H9 (cell line): Measurements from ENCODE around the gene WDR74. TPM values are rescaled to one million over a fixed set of nuclear protein-coding genes. Genes with fewer than 3 reads are reported as not detected.
A peak's percentile ranks its signal among the peaks of the same experiment; 100 is the strongest.

Source experiments
- DNase-seq: peaks from one replicate; pipeline ENCODE4 v3.0.0-alpha.2; 2017
- H2AFZ ChIP-seq: one replicate; pipeline ENCODE4 v1.6.1; 2013; ENCODE audit warnings: mild to moderate bottlenecking, low read length, control low read depth, moderate library complexity
- H2AK5ac ChIP-seq: 2 replicates; pipeline ENCODE4 v1.6.1; 2013; ENCODE audit warnings: low read length, control low read depth, mixed read lengths; ENCODE audit not compliant: insufficient read length
- H2BK120ac ChIP-seq: one replicate; pipeline ENCODE4 v1.6.1; 2013; ENCODE audit warnings: low read depth, mild to moderate bottlenecking, low read length, control low read depth, inconsistent platforms; ENCODE audit not compliant: poor library complexity, severe bottlenecking
- H2BK12ac ChIP-seq: 2 replicates; pipeline ENCODE4 v1.6.1; 2013; ENCODE audit warnings: low read length, control low read depth, mixed read lengths, low read depth; ENCODE audit not compliant: insufficient read length
- H2BK15ac ChIP-seq: 2 replicates; pipeline ENCODE4 v1.6.1; 2013; ENCODE audit warnings: low read depth, low read length, control low read depth
- H2BK20ac ChIP-seq: one replicate; pipeline ENCODE4 v1.6.1; 2013; ENCODE audit warnings: low read depth, mild to moderate bottlenecking, low read length, control low read depth, inconsistent platforms; ENCODE audit not compliant: poor library complexity, severe bottlenecking
- H2BK5ac ChIP-seq: 2 replicates; pipeline ENCODE4 v1.6.1; 2013; ENCODE audit warnings: low read length, control low read depth, mixed read lengths; ENCODE audit not compliant: insufficient read length
- H3K14ac ChIP-seq: 2 replicates; pipeline ENCODE4 v1.6.1; 2013; ENCODE audit warnings: low read length, control low read depth; ENCODE audit not compliant: insufficient read depth
- H3K18ac ChIP-seq: 2 replicates; pipeline ENCODE4 v1.6.1; 2013; ENCODE audit warnings: low read depth, mild to moderate bottlenecking, mixed read lengths, low read length, control low read depth; ENCODE audit not compliant: insufficient read length
- H3K23ac ChIP-seq: 2 replicates; pipeline ENCODE4 v1.6.1; 2013; ENCODE audit warnings: low read length, control low read depth, mixed read lengths, low read depth; ENCODE audit not compliant: insufficient read length
- H3K23me2 ChIP-seq: 2 replicates; pipeline ENCODE4 v1.6.1; 2013; ENCODE audit warnings: low read depth, mild to moderate bottlenecking, mixed read lengths, low read length, control low read depth; ENCODE audit not compliant: insufficient read length, poor library complexity, severe bottlenecking
- H3K27ac ChIP-seq: 2 replicates; pipeline ENCODE4 v1.5.1; 2013; ENCODE audit warnings: low read length, control low read depth, mixed read lengths, low read depth; ENCODE audit not compliant: insufficient read length
- H3K27me3 ChIP-seq: 2 replicates; pipeline ENCODE4 v1.6.1; 2013; ENCODE audit warnings: low read length, control low read depth, inconsistent platforms; ENCODE audit not compliant: insufficient read depth
- H3K4ac ChIP-seq: 2 replicates; pipeline ENCODE4 v1.6.1; 2013; ENCODE audit warnings: low read depth, mild to moderate bottlenecking, control low read depth, inconsistent platforms, low read length, moderate library complexity
- H3K4me1 ChIP-seq: 2 replicates; pipeline ENCODE4 v1.6.1; 2013; ENCODE audit warnings: low read length, control low read depth, inconsistent platforms; ENCODE audit not compliant: insufficient read depth
- H3K4me2 ChIP-seq: 2 replicates; pipeline ENCODE4 v1.6.1; 2013; ENCODE audit warnings: low read length, control low read depth, mixed read lengths; ENCODE audit not compliant: insufficient read length, insufficient read depth
- H3K56ac ChIP-seq: 2 replicates; pipeline ENCODE4 v1.6.1; 2013; ENCODE audit warnings: low read depth, mild to moderate bottlenecking, mixed read lengths, low read length, control low read depth; ENCODE audit not compliant: insufficient read length
- H3K79me1 ChIP-seq: 2 replicates; pipeline ENCODE4 v1.6.1; 2013; ENCODE audit warnings: low read depth, mild to moderate bottlenecking, moderate library complexity, low read length, control low read depth, inconsistent platforms; ENCODE audit not compliant: insufficient read depth, poor library complexity, severe bottlenecking
- H3K79me2 ChIP-seq: 2 replicates; pipeline ENCODE4 v1.6.1; 2013; ENCODE audit warnings: low read length, control low read depth, inconsistent platforms; ENCODE audit not compliant: insufficient read depth
- H3K9ac ChIP-seq: 2 replicates; pipeline ENCODE4 v1.6.1; 2013; ENCODE audit warnings: low read length, control low read depth, mixed read lengths; ENCODE audit not compliant: insufficient read length; ENCODE audit errors: extremely low read depth
- H3K9me3 ChIP-seq: one replicate; pipeline ENCODE4 v1.6.1; 2013; ENCODE audit warnings: low read depth, low read length, inconsistent platforms; ENCODE audit not compliant: control insufficient read depth
- H3T11ph ChIP-seq: one replicate; pipeline ENCODE4 v1.6.1; 2013; ENCODE audit warnings: mild to moderate bottlenecking, low read length, control low read depth, inconsistent platforms
- H4K20me1 ChIP-seq: one replicate; pipeline ENCODE4 v1.6.1; 2013; ENCODE audit not compliant: control insufficient read depth, insufficient read length, insufficient read depth
- H4K5ac ChIP-seq: 2 replicates; pipeline ENCODE4 v1.6.1; 2013; ENCODE audit warnings: low read depth, mild to moderate bottlenecking, mixed read lengths, low read length, control low read depth; ENCODE audit not compliant: insufficient read length
- H4K8ac ChIP-seq: replicated peaks from 2 replicates; pipeline ENCODE4 v1.6.1; 2013; ENCODE audit warnings: low read length, control low read depth, mixed read lengths, low read depth; ENCODE audit not compliant: insufficient read length
- H4K91ac ChIP-seq: 2 replicates; pipeline ENCODE4 v1.6.1; 2013; ENCODE audit warnings: low read depth, mild to moderate bottlenecking, moderate library complexity, mixed read lengths, low read length, control low read depth; ENCODE audit not compliant: insufficient read length
- H3K27ac Mint-ChIP-seq, 3 experiments: 2 replicates in 2 of 3; 3 replicates in 1 of 3; pipeline ENCODE4 v1.8.0; 2020 to 2021; ENCODE audit warnings: mixed read lengths in 3 of 3, mild to moderate bottlenecking in 1 of 3, moderate library complexity in 1 of 3
- H3K27me3 Mint-ChIP-seq: 2 replicates; pipeline ENCODE4 v1.8.0; 2021; ENCODE audit warnings: low read depth, mild to moderate bottlenecking, moderate library complexity, mixed read lengths
- H3K36me3 Mint-ChIP-seq, 3 experiments: 2 replicates in 2 of 3; 3 replicates in 1 of 3; pipeline ENCODE4 v1.8.0; 2020 to 2021; ENCODE audit warnings: low read depth in 3 of 3, mixed read lengths in 3 of 3; ENCODE audit not compliant: insufficient read depth in 1 of 3
- H3K4me1 Mint-ChIP-seq, 2 experiments: 2 replicates each; pipeline ENCODE4 v1.8.0; 2020; ENCODE audit warnings: mixed read lengths in 2 of 2
- H3K4me3 Mint-ChIP-seq, 2 experiments: 2 replicates in 1 of 2; 3 replicates in 1 of 2; pipeline ENCODE4 v1.8.0; 2020 to 2021; ENCODE audit warnings: mild to moderate bottlenecking in 2 of 2, mixed read lengths in 2 of 2, moderate library complexity in 1 of 2
- H3K9me3 Mint-ChIP-seq, 2 experiments: 2 replicates in 1 of 2; 3 replicates in 1 of 2; pipeline ENCODE4 v1.8.0; 2020; ENCODE audit warnings: mild to moderate bottlenecking in 2 of 2, mixed read lengths in 2 of 2, moderate library complexity in 1 of 2
- CTCF ChIP-seq: fragments of 200-600 bp; sonication (generic); conservative IDR thresholded peaks from 3 replicates; pipeline ENCODE4 v1.8.0; 2021; ENCODE audit warnings: antibody characterized with exemption, mild to moderate bottlenecking
- WGBS: extraction: QIAGEN DNeasy Blood & Tissue Kit; methylation state at CpG from one replicate; pipeline ENCODE4 v1.1.7; 2013; ENCODE audit warnings: missing lambda C conversion rate, low lambda C conversion rate, mixed read lengths; ENCODE audit not compliant: insufficient read length; ENCODE audit errors: extremely low coverage; 5-methylcytosine and 5-hydroxymethylcytosine counted together
- total RNA-seq: library from RNA; stranded (reverse); gene quantifications from 2 replicates; pipeline ENCODE4 v1.2.1, GENCODE V29; 2021

Gene WDR74
- total RNA-seq, 1 experiment from 2014 or later, result 121 TPM

- Histone ChIP-seq H2BK12ac (peak overlapping the region; percentile 11), H2BK120ac (peak overlapping the region; percentile 79), H4K91ac (peak overlapping the region; percentile 88), H2AK5ac (peak overlapping the region; percentile 89), H2BK15ac (no peak overlapping the region), H4K20me1 (no peaks in the 10 kb centered on the region), H3K27me3 (no peaks in the 10 kb centered on the region), H3K4ac (peak overlapping the region; percentile 92; the same call in 1 of the 2 replicates), H3K23ac (no peak overlapping the region), H3K56ac (peak overlapping the region; percentile 83), H3K14ac (peak overlapping the region; percentile 98; the same call in 1 of the 2 replicates), H3K27ac (peak overlapping the region; percentile 70), H2BK5ac (peak overlapping the region; percentile 80), H2AFZ (no peak overlapping the region), H3K79me1 (no peaks in the 10 kb centered on the region), H4K8ac (peak overlapping the region; percentile 91), H2BK20ac (peak overlapping the region; percentile 76), H3K23me2 (peaks cover 15% of the 10 kb centered on the region), H3T11ph (peak overlapping the region; percentile 94), H3K9me3 (no peaks in the 10 kb centered on the region), H3K79me2 (peaks cover 6% of the 10 kb centered on the region; the same call in 1 of the 2 replicates), H3K4me2 (peak overlapping the region; percentile 41), H4K5ac (peak overlapping the region; percentile 97), H3K4me1 (no peaks in the 10 kb centered on the region; the same call in 1 of the 2 replicates), H3K18ac (peak overlapping the region; percentile 96), H3K9ac (peak overlapping the region; percentile 99)
- TF ChIP-seq CTCF, result no peak
- H3K4me3 Mint-ChIP-seq, result peak overlapping the region; percentile 99 to 100
- H3K9me3 Mint-ChIP-seq, result peaks cover 2 to 3% of the 10 kb centered on the region in 2 experiments; a peak in 3 of 5 replicates
- peak overlapping the region; percentile 100 for H3K27ac Mint-ChIP-seq
- peaks cover 5% of the 10 kb centered on the region for H3K27me3 Mint-ChIP-seq
- WGBS, result no CpG with 5 or more reads among the region's 21 CpGs
- no peak for DNase-seq
- peaks cover 70 to 87% (median 85%) of the 10 kb centered on the region in 3 experiments for H3K36me3 Mint-ChIP-seq
- peaks cover 43 to 57% of the 10 kb centered on the region in 2 experiments for H3K4me1 Mint-ChIP-seq
These were observed 42.4 kb upstream of the WDR74 start for GRCh38 chr11:62881579-62882430.
